VCaP (cell line): Measurements from ENCODE around the gene ENHO.
"Not testable (repeated sequence)": the region's sequence is repeated elsewhere in the genome, so short reads cannot be mapped to it uniquely, and the experiment has no call there.

ENCODE experiments used
- H3K27ac ChIP-seq: fragments of 450-650 bp; 2 replicates; pipeline ENCODE4 v1.5.1; 2017
- CTCF ChIP-seq: fragments of 450-650 bp; conservative IDR thresholded peaks from 2 replicates; pipeline ENCODE4 v1.5.1; 2017; ENCODE audit warnings: mild to moderate bottlenecking, moderate library complexity

Gene ENHO

GRCh38 chr9:34545497-34545896 is 22.7 kb upstream of the ENHO start:
- peak overlapping the region; percentile 43; the same call in 1 of the 2 replicates for H3K27ac ChIP-seq
- no peak for TF ChIP-seq CTCF

GRCh38 chr9:34544035-34544434 is 21.2 kb upstream of the ENHO start:
- H3K27ac ChIP-seq, result no peak overlapping the region
- no peak for TF ChIP-seq CTCF

- TF ChIP-seq CTCF, result no peak
- H3K27ac ChIP-seq, result no peak overlapping the region
Measured at GRCh38 chr9:34541540-34541939, 18.8 kb upstream of the ENHO start.

GRCh38 chr9:34540827-34541226 is 18.0 kb upstream of the ENHO start:
- H3K27ac ChIP-seq, result no peak overlapping the region
- TF ChIP-seq CTCF, result no peak

GRCh38 chr9:34536685-34537084 is 13.9 kb upstream of the ENHO start:
- no peak overlapping the region for H3K27ac ChIP-seq
- TF ChIP-seq CTCF, result no peak

- H3K27ac ChIP-seq, result not testable (repeated sequence)
Measured at GRCh38 chr9:34532041-34532440, 9.3 kb upstream of the ENHO start.

GRCh38 chr9:34526026-34526425 is 3.2 kb upstream of the ENHO start:
- TF ChIP-seq CTCF, result no peak
- no peak overlapping the region for H3K27ac ChIP-seq

GRCh38 chr9:34524349-34524748 is 1.6 kb upstream of the ENHO start:
- H3K27ac ChIP-seq, result no peak overlapping the region
- no peak for TF ChIP-seq CTCF
